Adrenal gland (tissue), 5 donors: ENCODE results near the gene SESTD1.

ENCODE experiments used
- POLR2A ChIP-seq, 2 donors: fragments of 450-650 bp; IDR thresholded peaks; one replicate each; pipeline ENCODE4 v1.6.1; 2017; ENCODE audit warnings: antibody characterized with exemption in 2 of 2, mild to moderate bottlenecking in 2 of 2, moderate library complexity in 1 of 2
- TF ChIP-seq, protein P1 (sequence below), 6 experiments: fragments of 450-650 bp in 4 of 6; fragments of 200-600 bp in 2 of 6; sonication (generic) in 1 of 6; IDR thresholded peaks; 1 replicate in 5 of 6; 2 replicates in 1 of 6; pipeline versions ENCODE4 v1.5.1 to v1.8.0; 2016 to 2021; ENCODE audit warnings: antibody characterized with exemption in 6 of 6, mild to moderate bottlenecking in 2 of 6, moderate library complexity in 1 of 6
- donor health status: DM: no; HTN: no; CAD: no.

DNA sequence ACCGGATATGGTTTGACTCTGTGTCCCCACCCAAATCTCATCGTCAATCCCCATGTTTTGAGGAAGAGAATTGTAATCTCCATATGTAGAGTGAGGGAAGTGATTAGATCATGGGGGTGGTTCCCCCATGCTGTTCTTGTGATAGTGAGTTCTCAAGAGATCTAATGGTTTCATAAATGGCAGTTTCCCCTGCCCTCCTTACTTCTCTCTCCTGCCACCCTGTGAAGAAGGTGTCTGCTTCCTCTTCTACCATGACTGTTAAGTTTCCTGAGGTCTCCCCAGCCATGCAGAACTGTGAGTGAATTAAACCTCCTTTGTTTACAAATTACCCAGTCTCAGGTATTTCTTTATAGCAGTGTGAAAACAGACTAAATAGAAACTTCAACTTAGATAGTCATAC lies 69.5 kb downstream of the SESTD1 start:
- TF ChIP-seq, protein P1, sequence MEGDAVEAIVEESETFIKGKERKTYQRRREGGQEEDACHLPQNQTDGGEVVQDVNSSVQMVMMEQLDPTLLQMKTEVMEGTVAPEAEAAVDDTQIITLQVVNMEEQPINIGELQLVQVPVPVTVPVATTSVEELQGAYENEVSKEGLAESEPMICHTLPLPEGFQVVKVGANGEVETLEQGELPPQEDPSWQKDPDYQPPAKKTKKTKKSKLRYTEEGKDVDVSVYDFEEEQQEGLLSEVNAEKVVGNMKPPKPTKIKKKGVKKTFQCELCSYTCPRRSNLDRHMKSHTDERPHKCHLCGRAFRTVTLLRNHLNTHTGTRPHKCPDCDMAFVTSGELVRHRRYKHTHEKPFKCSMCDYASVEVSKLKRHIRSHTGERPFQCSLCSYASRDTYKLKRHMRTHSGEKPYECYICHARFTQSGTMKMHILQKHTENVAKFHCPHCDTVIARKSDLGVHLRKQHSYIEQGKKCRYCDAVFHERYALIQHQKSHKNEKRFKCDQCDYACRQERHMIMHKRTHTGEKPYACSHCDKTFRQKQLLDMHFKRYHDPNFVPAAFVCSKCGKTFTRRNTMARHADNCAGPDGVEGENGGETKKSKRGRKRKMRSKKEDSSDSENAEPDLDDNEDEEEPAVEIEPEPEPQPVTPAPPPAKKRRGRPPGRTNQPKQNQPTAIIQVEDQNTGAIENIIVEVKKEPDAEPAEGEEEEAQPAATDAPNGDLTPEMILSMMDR (IDR thresholded peaks at IDR 0.05) = no peak
- TF ChIP-seq POLR2A (IDR thresholded peaks at IDR 0.05) = no peak
